NCI-H1092 (cell line): ENCODE results near the gene RTN1.

ENCODE experiments used
- DNase-seq: peaks from one replicate; lab custom pipeline; 2025; lab: John Stamatoyannopoulos, UW

Gene RTN1

DNA sequence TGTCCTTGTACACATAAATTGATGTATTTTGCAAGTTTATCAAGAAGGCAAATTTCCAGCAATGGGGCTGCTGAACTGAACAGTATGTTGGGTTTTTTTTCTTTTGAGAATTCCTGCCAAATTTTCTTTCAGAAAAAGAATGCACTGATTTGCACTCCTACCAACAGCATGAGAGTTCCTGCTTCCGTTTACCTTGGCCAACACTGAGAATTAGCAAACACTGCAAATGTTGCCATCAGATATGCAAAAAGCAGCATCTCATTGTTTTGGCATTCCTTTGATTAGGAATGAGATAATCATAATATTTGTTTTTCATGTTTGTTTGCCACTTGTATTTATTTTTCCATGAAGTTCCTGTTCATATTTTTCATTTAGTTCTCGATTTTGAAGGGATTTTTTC is 82.4 kb downstream of the RTN1 start:
- no peak for DNase-seq

- DNase-seq: no peak
These were observed 83.4 kb downstream of the RTN1 start for GRCh38 chr14:59787045-59787674.

- DNase-seq: no peak
These were observed 84.9 kb downstream of the RTN1 start for GRCh38 chr14:59785629-59786028.

- DNase-seq: no peak
These were observed 87.8 kb downstream of the RTN1 start for GRCh38 chr14:59782760-59783159.

- no peak for DNase-seq
These were observed 93.5 kb downstream of the RTN1 start for GRCh38 chr14:59777006-59777579.

DNA sequence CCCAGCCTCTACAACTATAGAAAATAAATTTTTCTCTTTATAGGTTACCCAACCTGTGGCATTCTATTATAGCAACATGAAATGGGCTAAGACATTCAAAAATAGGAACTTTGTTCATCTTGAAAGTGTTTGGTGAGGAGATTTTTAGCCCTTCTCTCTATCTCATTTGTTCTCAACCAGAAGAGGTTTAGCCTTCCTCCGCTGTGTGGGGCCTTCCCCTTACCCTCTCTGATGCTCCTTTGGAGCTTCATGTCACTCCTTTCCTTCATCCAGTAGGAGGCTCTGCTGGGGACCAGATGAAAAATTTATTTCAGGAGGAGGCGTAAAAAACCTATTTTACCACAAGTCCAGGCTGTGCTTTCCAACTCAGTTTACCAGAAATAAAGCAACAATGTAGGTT is 94.1 kb downstream of the RTN1 start:
- no peak for DNase-seq

GRCh38 chr14:59772233-59772632 is 98.3 kb downstream of the RTN1 start:
- DNase-seq: no peak

GRCh38 chr14:59771577-59771976 is 99.0 kb downstream of the RTN1 start:
- DNase-seq: peak; percentile 70

DNA sequence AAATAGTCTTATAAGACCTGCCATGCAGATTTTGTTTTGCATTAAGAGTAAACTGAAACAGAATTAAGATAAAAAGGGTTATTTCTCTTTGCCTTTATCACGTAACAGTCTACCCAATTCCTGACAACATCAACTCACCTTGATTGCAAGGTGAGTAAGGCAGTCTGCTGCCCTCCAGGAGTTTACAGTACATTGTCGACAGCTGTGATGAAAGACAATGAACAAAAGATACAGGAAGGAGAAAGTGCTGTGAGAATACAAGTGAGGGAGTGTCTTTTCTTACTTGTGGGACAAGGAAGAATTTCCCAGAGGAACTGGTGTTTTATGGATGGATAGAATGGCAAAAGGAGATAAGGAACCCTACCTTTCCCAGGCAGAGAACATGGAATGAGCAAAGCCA is 101.0 kb downstream of the RTN1 start:
- DNase-seq: no peak

DNA sequence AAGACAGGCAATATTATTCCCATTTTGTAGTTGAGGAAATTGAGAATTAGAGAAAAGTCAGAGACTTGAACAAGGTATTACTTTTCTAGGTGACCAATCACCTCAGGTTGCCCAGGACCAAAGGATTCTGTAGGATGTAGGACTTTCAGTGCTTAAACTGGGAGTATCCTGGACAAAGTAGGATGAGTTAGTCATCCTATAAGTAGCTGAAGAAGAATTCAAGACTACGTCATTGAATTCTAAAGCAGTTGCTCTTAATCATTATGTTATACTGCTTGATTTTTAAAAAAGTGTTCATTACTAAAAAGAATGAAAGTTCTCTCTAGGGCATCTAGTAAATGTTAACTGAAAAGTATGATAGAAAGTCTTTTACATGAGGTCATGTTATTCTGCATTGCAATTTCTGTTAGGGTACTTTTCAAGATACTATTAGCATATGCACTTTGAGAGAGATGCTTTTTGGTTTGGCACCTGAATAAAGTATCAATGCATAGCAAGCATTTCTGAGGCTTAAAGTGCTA is 101.7 kb downstream of the RTN1 start:
- DNase-seq: no peak

DNA sequence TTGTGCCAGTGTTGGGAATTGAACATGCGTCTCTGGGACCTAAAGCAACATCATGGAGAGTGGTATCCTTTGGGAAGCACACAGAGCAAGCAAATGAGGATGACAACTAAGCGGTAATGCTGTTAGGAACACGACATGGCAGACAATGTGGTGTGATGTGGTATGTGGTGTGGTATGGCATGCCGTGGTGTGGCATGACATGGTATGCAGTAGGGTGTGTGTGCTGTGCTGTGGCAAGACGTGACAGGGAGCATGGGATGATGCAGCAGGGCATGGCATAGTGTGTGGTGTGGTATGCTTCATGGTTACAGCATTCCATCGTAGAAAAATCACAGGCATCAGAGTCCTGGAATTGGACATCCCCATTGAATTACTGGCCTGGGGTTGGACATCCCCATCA is 108.7 kb downstream of the RTN1 start:
- DNase-seq: no peak

DNA sequence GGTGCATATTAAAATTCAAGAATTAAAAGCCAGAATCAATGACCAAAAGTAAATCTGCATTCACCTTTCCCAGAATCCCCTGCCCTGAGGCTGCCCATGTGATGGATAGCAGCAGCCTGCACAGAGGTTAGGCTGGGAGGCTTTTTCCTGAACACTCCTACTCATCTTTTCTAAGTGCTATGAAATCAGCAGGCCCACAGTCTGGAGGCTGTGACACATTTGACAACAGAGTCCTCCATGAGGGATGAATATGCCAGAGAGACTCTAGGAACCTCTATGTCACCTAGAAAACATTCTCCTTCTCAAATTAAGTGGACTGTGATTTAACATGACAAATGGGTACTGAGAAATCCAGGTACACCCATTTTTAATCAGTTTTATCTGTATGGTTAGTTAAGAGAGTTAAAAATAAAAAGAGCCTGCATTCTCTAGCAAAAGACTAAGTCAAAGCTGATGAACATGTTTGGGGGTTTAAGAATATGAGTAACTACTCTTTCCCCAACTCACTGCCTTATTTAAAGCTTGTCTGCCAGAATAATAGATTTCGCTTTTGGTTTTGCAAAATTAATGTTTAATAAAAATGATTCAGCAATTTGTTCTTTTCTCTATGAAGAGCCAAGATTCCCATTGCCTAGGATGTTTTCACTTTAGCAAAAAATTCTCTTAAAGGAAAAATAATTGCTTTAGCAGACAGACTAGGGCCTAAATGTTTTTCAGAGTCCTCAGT is 115.0 kb downstream of the RTN1 start:
- DNase-seq: no peak

- DNase-seq: no peak
These were observed 116.3 kb downstream of the RTN1 start for GRCh38 chr14:59754256-59754655.

GRCh38 chr14:59753512-59753911 is 117.1 kb downstream of the RTN1 start:
- no peak for DNase-seq

DNA sequence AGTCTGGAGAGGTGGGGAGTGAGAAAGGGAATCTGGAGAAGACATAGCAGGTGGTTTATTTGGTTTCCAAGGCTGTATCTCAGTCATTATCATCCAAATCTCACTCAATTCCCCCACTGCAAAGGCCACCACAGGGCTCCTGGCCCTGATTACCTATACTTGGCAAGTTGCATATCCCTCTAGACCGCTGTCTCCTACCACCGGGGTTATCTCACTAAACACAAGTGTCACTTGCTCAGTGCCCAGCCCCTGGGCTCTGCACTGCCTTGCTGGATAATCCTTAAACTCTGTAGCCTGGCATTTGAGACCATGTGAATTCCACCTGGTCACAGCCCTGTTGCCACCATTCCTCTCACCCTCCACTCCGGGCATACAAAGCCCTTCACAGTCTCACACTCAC is 119.0 kb downstream of the RTN1 start:
- no peak for DNase-seq

DNA sequence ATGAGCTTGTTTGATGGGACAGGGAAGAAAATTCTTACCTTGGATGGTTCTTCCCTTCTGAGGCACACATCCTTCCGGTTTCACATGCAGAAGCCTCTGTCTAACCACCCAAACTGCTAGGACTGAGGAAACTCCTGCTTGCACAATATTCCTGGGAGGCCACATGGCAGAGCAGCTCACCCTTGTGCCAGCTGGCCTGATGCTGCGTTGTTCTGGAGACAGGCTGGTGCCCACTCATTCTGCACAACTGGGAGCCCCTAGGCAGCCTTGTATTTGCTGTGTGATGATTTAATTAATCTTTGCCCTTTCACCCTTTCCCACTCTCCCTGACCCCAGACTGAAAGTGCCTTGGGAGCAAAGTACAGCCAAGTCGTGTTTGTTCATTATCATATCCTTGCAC is 130.8 kb downstream of the RTN1 start:
- no peak for DNase-seq

DNA sequence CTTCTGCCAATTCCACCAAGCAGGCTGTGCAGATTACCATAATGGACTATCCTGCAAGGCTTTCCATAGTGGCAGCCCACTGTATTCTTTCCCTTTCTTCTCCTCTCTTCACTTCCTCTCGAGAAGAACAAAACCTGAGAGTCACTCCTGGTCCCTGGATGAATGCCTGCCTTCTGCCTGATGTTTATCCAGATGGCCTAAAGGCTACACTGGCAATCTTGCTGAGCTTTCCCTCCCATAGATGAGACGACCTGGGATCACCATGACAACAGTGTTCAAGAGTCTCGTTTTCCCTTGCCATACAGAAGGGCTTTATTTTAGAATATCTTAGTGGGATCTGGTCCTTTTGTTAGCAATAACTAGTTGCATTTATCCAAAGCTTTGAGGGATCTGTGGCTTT is 142.3 kb downstream of the RTN1 start:
- peak; percentile 74 for DNase-seq

DNA sequence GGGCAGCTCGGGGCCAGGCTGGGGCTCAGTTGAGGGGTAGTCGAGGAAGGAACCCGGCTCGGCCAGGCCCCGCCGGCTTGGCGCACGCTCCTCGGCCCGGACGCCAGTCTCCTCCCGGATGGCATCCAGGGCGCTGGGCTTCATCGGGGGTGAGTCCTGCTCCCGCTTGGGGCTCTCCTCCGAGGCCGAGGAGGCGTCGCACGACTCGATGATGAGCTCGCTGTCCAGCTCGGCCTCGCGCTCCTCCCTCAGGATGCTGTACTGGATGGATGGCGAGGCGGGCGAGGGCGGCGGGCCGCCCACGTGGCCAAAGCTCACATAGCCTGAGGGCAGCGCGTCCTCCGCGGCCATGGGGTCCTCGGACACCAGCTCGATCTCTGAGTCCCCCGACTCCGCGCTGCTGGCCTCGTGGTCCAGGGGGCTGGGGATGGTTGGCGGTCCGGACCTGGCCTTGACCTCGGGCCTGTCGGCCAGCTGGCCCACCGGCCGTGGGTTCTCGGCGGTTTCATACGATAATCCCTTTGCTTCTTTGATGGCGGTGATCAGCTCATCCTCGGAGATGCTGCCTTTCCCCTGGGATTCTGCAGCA is 143.4 kb downstream of the RTN1 start:
- no peak for DNase-seq

DNA sequence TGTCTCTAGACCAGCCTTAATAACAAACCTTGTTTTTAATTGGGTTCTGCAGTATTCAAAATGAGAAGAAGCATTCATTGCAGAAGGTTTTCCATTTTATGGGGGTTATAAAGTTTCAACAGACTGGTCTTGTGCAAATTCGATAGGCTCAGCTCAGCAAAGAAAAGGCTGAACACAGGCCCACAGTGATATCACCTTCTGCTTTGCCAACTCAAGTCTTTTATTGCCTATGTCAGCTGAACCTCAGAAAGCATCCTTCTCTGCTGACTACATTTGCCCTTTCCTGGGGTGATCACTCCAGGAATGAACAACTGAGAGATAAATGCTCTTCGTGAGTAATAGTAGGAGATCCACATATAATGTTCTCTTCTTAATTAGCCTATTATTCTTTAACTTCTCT is 159.5 kb downstream of the RTN1 start:
- no peak for DNase-seq

DNA sequence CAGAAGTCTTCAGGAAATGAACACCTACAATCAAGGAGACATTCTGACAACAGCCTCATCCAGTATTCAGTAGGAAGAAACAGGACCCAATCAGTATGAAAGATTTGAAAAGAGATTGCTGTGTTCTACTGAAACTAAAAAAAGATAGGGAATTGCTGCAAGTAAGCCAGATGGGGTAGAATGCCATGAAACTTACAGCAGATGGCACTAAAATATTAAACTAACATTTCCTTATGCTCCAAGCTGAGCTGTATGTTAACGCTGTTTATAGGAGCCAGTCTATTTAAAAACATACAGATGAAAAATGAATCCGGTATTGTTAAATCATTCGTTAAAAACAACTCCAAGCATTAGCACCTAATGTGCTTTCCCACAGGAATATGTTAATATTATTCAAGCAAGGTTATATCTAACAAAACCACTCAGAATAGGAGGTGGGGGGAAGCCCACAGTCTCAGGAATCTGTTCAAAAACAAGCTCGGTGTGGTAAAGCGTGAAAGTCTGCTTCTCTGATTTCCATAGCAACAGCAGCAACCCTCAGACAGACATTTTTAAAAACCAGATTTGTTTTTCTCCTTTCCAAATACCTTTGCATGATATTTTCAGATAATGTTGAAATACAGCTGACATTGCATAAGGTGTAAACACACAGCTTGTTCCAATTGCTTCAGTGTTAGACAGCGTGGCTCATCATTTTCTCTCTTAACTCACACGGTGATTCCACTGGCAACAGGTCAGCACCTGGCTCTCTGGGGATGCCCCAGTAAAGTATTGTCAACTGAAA is 162.6 kb downstream of the RTN1 start:
- DNase-seq: no peak

GRCh38 chr14:59705866-59706265 is 164.7 kb downstream of the RTN1 start:
- DNase-seq: no peak

DNA sequence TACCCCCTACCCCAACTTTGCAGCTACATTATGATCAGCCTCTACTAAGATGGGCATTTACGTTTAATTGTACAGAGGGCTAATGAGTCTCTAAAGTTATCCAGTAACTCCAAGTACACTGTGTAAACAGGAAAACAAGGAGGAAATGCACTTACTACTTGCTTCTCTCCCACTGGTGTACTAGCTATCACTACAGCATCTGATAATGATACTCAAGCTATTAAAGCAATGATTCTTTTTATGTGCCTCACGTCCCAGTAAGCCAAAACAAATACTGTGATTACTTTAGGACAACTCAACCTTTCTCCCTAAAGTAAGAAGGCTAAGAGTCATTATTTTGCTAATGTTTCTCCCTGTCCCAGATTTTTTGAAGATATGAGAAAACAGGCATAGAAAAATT is 165.3 kb downstream of the RTN1 start:
- no peak for DNase-seq
